Measurements from ENCODE around the gene MAF. TPM values are rescaled to one million over a fixed set of nuclear protein-coding genes. Genes with fewer than 3 reads are reported as not detected.

Gene MAF
- total RNA-seq, 1 experiment from 2014 or later, result 1.9 TPM

DNA sequence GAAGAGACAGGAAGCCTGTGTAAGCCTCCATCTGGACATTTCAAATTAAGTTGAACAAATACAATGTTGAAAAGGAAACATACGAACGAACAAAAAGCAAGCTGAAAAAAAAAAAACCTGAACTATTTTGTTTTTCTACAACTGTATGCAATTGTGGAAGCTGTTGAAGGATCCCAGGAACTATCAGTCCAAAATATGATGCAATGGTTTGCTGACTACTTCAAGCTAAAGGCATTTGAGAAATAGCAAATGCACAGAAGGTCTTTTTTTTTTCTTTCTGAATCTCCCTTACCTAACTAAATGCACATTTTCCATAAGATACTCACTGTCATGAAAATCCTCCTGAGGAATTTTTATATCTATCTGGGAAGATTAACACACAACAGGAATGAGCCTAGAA lies 40.2 kb downstream of the MAF start:
- Histone ChIP-seq H3K36me3 (replicated peaks; ENCODE audit: control insufficient read depth, insufficient read depth, low read length) (no peaks in the 10 kb centered on the region), H3K27me3 (ENCODE audit: control insufficient read depth, insufficient read depth, low read length) (no peaks in the 10 kb centered on the region), H3K4me3 (ENCODE audit: insufficient read depth, low read depth, low read length) (no peak overlapping the region)
- no peak for DNase-seq

DNA sequence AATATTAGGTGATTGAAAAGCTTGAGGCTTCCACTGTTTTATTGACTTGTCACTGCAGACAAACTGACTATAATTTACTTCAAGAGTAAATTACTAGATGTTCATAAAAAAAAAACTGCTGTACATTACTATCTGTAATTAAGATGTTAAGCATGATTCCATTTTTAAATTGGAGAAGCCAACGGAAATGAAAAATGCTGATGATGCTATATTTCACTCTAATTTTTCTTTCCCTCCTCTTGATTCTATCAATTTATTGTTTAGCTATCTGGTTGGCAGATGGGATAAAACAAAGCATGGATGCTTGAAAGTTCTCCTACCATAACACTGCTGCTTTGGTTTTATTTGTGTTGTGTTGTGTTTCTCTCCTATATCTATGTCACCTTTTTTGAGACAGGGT lies 41.0 kb downstream of the MAF start:
- no peak for DNase-seq

DNA sequence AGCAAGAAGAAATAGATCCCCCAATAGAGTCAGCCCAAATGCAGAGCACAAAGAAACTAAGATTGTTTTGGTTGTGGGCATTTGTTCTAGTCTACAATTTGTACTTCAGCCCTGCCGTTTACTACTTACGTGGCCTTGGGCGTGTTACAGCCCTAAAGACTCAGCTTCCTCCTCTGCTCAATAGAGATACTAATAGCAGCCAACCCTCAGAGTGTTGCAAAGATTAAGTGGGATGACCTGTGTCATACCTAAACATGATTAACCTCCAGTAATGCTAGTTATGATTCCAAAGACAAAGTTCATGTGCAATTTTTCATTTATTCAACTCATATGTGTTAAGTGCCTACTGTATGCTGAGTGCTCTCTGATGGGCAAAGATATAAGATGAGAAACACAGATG lies 43.1 kb downstream of the MAF start:
- DNase-seq, result no peak
- H3K27me3 ChIP-seq (ENCODE audit: control insufficient read depth, insufficient read depth, low read length), result no peaks in the 10 kb centered on the region
- no peaks in the 10 kb centered on the region for H3K36me3 ChIP-seq (replicated peaks; ENCODE audit: control insufficient read depth, insufficient read depth, low read length)
- no peak overlapping the region for H3K4me3 ChIP-seq (ENCODE audit: insufficient read depth, low read depth, low read length)

More for the DNA sequence above, 41.0 kb downstream of the MAF start:
- no peaks in the 10 kb centered on the region for H3K27me3 ChIP-seq (ENCODE audit: control insufficient read depth, insufficient read depth, low read length)
- no peak overlapping the region for H3K4me3 ChIP-seq (ENCODE audit: insufficient read depth, low read depth, low read length)
- no peaks in the 10 kb centered on the region for H3K36me3 ChIP-seq (replicated peaks; ENCODE audit: control insufficient read depth, insufficient read depth, low read length)

DNA sequence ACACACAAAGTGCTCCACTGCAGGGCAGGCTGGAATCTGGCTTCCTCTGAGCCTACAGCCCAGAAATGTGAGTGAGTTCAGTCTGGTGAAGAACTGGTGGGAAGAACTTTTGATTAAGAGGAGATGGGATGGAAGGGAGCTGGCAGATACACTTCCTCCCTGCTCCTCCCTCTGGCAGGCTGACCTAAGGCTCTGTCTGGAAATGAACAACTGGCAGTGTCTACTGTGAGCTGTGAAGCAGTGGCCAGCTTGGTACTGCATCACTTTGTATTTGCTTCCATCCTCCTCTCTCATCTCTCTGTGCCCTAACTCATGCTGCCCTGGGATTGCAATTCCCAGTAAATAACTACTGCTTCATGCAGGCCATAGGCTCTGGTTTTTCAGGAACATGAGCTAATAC lies 45.6 kb downstream of the MAF start:
- H3K4me3 ChIP-seq (ENCODE audit: insufficient read depth, low read depth, low read length), result no peak overlapping the region
- no peaks in the 10 kb centered on the region for H3K27me3 ChIP-seq (ENCODE audit: control insufficient read depth, insufficient read depth, low read length)
- DNase-seq, result no peak
- no peaks in the 10 kb centered on the region for H3K36me3 ChIP-seq (replicated peaks; ENCODE audit: control insufficient read depth, insufficient read depth, low read length)

DNA sequence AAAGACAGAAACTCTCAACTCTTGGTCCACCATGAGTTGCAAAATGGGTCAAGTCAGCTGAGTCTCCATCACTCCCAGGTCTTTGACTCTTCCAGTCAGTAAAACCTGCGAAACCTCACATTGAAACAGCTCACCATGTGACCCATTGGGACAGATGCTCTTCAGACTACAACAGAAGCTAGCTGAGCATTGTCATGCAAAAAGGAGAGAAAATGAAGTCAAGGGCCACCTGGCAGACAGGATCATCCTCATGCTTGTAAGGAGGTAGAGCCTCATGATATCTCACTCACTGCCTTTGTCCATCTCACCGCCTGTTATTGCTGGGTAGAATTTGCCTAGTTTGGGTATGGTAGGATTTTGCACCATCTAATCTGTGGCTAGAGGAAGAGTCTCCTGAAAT lies 50.2 kb downstream of the MAF start:
- Histone ChIP-seq H3K27me3 (ENCODE audit: control insufficient read depth, insufficient read depth, low read length) (no peaks in the 10 kb centered on the region), H3K36me3 (replicated peaks; ENCODE audit: control insufficient read depth, insufficient read depth, low read length) (no peaks in the 10 kb centered on the region), H3K4me3 (ENCODE audit: insufficient read depth, low read depth, low read length) (no peak overlapping the region)
- DNase-seq, result no peak

DNA sequence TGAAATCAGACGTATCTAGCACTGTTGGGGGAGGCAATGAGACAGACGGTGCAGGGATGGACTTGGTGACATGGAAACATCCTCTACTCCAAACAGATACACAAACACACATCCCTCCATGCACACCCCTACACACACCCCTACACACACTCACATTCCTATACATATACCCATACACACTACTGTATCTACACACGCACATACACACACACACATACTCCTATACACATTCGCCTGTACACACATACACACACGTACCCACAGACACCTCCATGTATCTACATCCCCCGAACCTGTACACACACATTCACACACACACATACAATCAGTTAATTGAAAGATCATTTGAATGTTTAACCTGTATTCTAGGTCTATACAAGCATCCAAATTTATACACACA lies 53.5 kb downstream of the MAF start:
- H3K36me3 ChIP-seq (replicated peaks; ENCODE audit: control insufficient read depth, insufficient read depth, low read length), result no peaks in the 10 kb centered on the region
- no peaks in the 10 kb centered on the region for H3K27me3 ChIP-seq (ENCODE audit: control insufficient read depth, insufficient read depth, low read length)
- H3K4me3 ChIP-seq (ENCODE audit: insufficient read depth, low read depth, low read length), result no peak overlapping the region
- DNase-seq, result no peak
